Endothelial cell of umbilical vein (primary cell): ENCODE results near the gene CARD18. TPM values are rescaled to one million over a fixed set of nuclear protein-coding genes. Genes with fewer than 3 reads are reported as not detected.

Experiments
- BruUV-seq: library from RNA; stranded (reverse); fragments of 400-500 nt; replicated peaks from 2 replicates; lab custom pipeline; 2021; lab: Mats Ljungman, UMichigan
- CTCF ChIA-PET: fragments of 300-600, 350-600 bp; sonication (Branson Sonifier 250); formaldehyde crosslinking; loops from one replicate; lab custom pipeline; 2021; ENCODE audit warnings: antibody characterized with exemption, inconsistent platforms; lab: Charles Lee
- POLR2A ChIA-PET: fragments of 300-600, 350-600 bp; sonication (Branson Sonifier 250); formaldehyde crosslinking; loops from one replicate; lab custom pipeline; 2021; ENCODE audit warnings: antibody characterized with exemption, inconsistent platforms; lab: Charles Lee
- DNase-seq: peaks from one replicate; pipeline ENCODE4 v3.0.0-alpha.2; 2011; ENCODE audit warnings: low read depth, low spot score
- FAIRE-seq: peaks from 2 replicates; lab custom pipeline; 2011; peaks lifted over from hg19 to GRCh38; lab: Jason Lieb, UNC
- H2AFZ ChIP-seq: 2 replicates; pipeline ENCODE4 v1.6.0; 2012; ENCODE audit warnings: low read depth, low read length, control low read depth, inconsistent platforms
- H3K27ac ChIP-seq: 2 replicates; pipeline ENCODE4 v1.5.1; 2011; ENCODE audit warnings: low read depth, mild to moderate bottlenecking, control low read depth, low read length, moderate library complexity; ENCODE audit not compliant: insufficient read depth
- H3K27me3 ChIP-seq, 2 experiments: 2 replicates each; pipeline versions ENCODE4 v1.6.0 to v1.6.1; 2011; ENCODE audit warnings: low read length in 2 of 2, mixed read lengths in 1 of 2; ENCODE audit not compliant: control insufficient read depth in 2 of 2, insufficient read depth in 2 of 2
- H3K36me3 ChIP-seq, 2 experiments: 2 replicates in 1 of 2; 3 replicates in 1 of 2; pipeline ENCODE4 v1.5.1; 2011; ENCODE audit warnings: low read length in 2 of 2, mild to moderate bottlenecking in 1 of 2, moderate library complexity in 1 of 2; ENCODE audit not compliant: control insufficient read depth in 2 of 2, insufficient read depth in 2 of 2; ENCODE audit errors: extremely low read depth in 1 of 2
- H3K4me1 ChIP-seq: 3 replicates; pipeline ENCODE4 v1.5.1; 2011; ENCODE audit warnings: mild to moderate bottlenecking, low read length; ENCODE audit not compliant: control insufficient read depth, insufficient read depth; ENCODE audit errors: extremely low read depth
- H3K4me2 ChIP-seq: 2 replicates; pipeline ENCODE4 v1.6.1; 2011; ENCODE audit warnings: low read length, control low read depth, mixed read lengths; ENCODE audit not compliant: insufficient read depth
- H3K4me3 ChIP-seq, 3 experiments: fragments of 200-600 bp in 1 of 3; sonication (generic), shearing (Covaris generic) in 1 of 3; replicated peaks in 1 of 3; 2 replicates each; pipeline ENCODE4 v1.5.1; 2011 to 2016; ENCODE audit warnings: control low read depth in 3 of 3, low read length in 3 of 3, mild to moderate bottlenecking in 2 of 3, inconsistent platforms in 1 of 3, low read depth in 1 of 3, moderate library complexity in 1 of 3; ENCODE audit not compliant: insufficient read depth in 1 of 3
- H3K79me2 ChIP-seq: 2 replicates; pipeline ENCODE4 v1.6.0; 2012; ENCODE audit warnings: low read length, inconsistent platforms; ENCODE audit not compliant: control insufficient read depth, insufficient read depth
- H3K9ac ChIP-seq: replicated peaks from 2 replicates; pipeline ENCODE3; 2011; ENCODE audit warnings: low read length, control low read depth; ENCODE audit not compliant: insufficient read depth; ENCODE audit errors: extremely low read depth
- H3K9me1 ChIP-seq: replicated peaks from 3 replicates; pipeline ENCODE4 v1.6.0; 2011; ENCODE audit warnings: mild to moderate bottlenecking, low read length; ENCODE audit not compliant: control insufficient read depth, insufficient read depth; ENCODE audit errors: extremely low read depth
- H3K9me3 ChIP-seq: replicated peaks from 2 replicates; pipeline ENCODE4 v1.5.1; 2012; ENCODE audit warnings: low read length, inconsistent platforms; ENCODE audit not compliant: control insufficient read depth, insufficient read depth
- H4K20me1 ChIP-seq: replicated peaks from 2 replicates; pipeline ENCODE3; 2011; ENCODE audit warnings: mild to moderate bottlenecking, low read length; ENCODE audit not compliant: control insufficient read depth, insufficient read depth; ENCODE audit errors: extremely low read depth
- CTCF ChIP-seq, 2 donors: IDR thresholded peaks; 1 replicate in 1 of 2; 2 replicates in 1 of 2; pipeline ENCODE4 v1.5.1; 2011; ENCODE audit warnings: low read length in 2 of 2, mild to moderate bottlenecking in 2 of 2, moderate library complexity in 2 of 2, control low read depth in 1 of 2, inconsistent platforms in 1 of 2, low read depth in 1 of 2; ENCODE audit not compliant: insufficient read depth in 1 of 2; ENCODE audit errors: extremely low read depth in 1 of 2
- EZH2 ChIP-seq: IDR thresholded peaks from 2 replicates; pipeline ENCODE4 v1.6.1; 2012; ENCODE audit warnings: borderline replicate concordance, low read depth, mild to moderate bottlenecking, moderate library complexity, low read length, inconsistent platforms; ENCODE audit not compliant: severe bottlenecking
- FOS ChIP-seq: IDR thresholded peaks from 2 replicates; pipeline ENCODE4 v1.6.1; 2011; ENCODE audit warnings: mild to moderate bottlenecking, low read length, moderate library complexity, borderline replicate concordance; ENCODE audit not compliant: insufficient read depth
- GATA2 ChIP-seq: IDR thresholded peaks from 2 replicates; pipeline ENCODE4 v1.7.0; 2011; ENCODE audit warnings: low read depth, mild to moderate bottlenecking, moderate library complexity, mixed read lengths, low read length; ENCODE audit not compliant: insufficient read length, insufficient read depth
- JUN ChIP-seq: IDR thresholded peaks from 2 replicates; pipeline ENCODE4 v1.6.1; 2011; ENCODE audit warnings: borderline replicate concordance, low read depth; ENCODE audit not compliant: insufficient read length, insufficient read depth
- MYC ChIP-seq: IDR thresholded peaks from one replicate; pipeline ENCODE4 v1.6.1; 2011; ENCODE audit warnings: mild to moderate bottlenecking, low read depth, low read length
- POLR2A ChIP-seq: IDR thresholded peaks from 2 replicates; pipeline ENCODE4 v1.6.1; 2012; ENCODE audit warnings: low read depth, mild to moderate bottlenecking, control low read depth, low read length
- POLR2AphosphoS5 ChIP-seq: IDR thresholded peaks from 2 replicates; pipeline ENCODE4 v1.6.1; 2012; ENCODE audit warnings: low read depth, mild to moderate bottlenecking, control low read depth, low read length, moderate library complexity; ENCODE audit not compliant: insufficient read depth
- dilution Hi-C: fragments of 300-500 bp; cut with MboI; formaldehyde crosslinking; loops from one replicate; pipeline ENCODE4 v1.15.0; 2019; ENCODE audit warnings: low sequenced_read_pairs; ENCODE audit not compliant: extremely low pct_ligation_motif_present
- intact Hi-C: fragments of 100-400 bp; cut with micrococcal nuclease; formaldehyde crosslinking; loops from one replicate; pipeline ENCODE4 v1.10.0; 2022
- polyA plus RNA-seq, 4 experiments: library from polyadenylated mRNA; depleted of rRNA in 3 of 4; stranded (reverse) in 3 of 4; unstranded in 1 of 4; fragments of >200 nt; gene quantifications; 2 replicates each; pipeline versions ENCODE4 v1.2.1 to v1.2.3, GENCODE V29; 2011 to 2012; ENCODE audit warnings: missing spikeins in 1 of 4
- total RNA-seq: library from RNA; stranded (reverse); gene quantifications from 2 replicates; pipeline ENCODE4 v1.2.3, GENCODE V29; 2021
- TF ChIP-seq, protein P1 (sequence below): IDR thresholded peaks from 2 replicates; pipeline ENCODE4 v1.6.1; 2011; ENCODE audit not compliant: insufficient read depth, insufficient read length

CARD18 gene
- total and polyA plus RNA-seq, 2 donors (not counting 3 experiments of a cell fraction or from before 2014, with no cell fraction given) = not detected

DNA sequence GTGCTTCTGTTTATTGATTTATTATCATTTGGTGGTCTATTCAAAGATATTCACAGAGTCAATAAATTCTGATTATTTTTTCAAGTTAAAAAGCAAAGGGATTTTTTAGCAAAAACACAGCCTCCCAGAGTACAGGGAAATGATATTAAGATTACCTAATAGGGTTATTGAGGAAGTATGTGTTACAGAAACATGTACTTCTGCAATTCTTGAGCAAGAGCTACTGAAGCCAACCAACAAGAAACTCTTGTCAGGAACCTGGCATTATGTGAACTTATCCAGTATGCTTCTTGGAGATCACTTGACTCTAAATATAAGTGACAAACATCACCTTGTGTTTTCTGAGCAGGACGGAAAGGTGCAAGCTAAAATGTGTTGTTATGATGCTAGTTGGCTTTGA is 42.0 kb upstream of the CARD18 start:
- no peak overlapping the region for H3K9ac ChIP-seq
- no peak for TF ChIP-seq POLR2A
- TF ChIP-seq, protein P1, sequence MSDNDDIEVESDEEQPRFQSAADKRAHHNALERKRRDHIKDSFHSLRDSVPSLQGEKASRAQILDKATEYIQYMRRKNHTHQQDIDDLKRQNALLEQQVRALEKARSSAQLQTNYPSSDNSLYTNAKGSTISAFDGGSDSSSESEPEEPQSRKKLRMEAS = no peak
- no peak for TF ChIP-seq GATA2
- no peak for TF ChIP-seq MYC
- TF ChIP-seq JUN = no peak
- no peak for TF ChIP-seq EZH2
- TF ChIP-seq POLR2AphosphoS5 = no peak
- TF ChIP-seq FOS = no peak
- no peak for TF ChIP-seq CTCF (IDR thresholded peaks at IDR 0.05; ENCODE audit: extremely low read depth in 1 of 2, insufficient read depth in 1 of 2, low read depth in 1 of 2, low read length in 2 of 2)
- no peaks in the 10 kb centered on the region for H3K36me3 ChIP-seq
- dilution Hi-C loops (no loop called here), intact Hi-C loops (loop anchor here (2.0 kb wide), 1 partner anchor 25 kb away; no protein-coding TSS in a partner anchor)
- H3K79me2 ChIP-seq = no peaks in the 10 kb centered on the region
- FAIRE-seq = no peak
- H4K20me1 ChIP-seq = no peaks in the 10 kb centered on the region
- DNase-seq = no peak
- H3K4me1 ChIP-seq = peaks cover 6% of the 10 kb centered on the region
- H3K27ac ChIP-seq = no peak overlapping the region
- no peak overlapping the region for H3K4me2 ChIP-seq
- H3K9me3 ChIP-seq = no peaks in the 10 kb centered on the region
- no peak overlapping the region for H3K4me3 ChIP-seq
- POLR2A ChIA-PET = no interaction called here
- no TSS peak for BruUV-seq
- H3K27me3 ChIP-seq = no peaks in the 10 kb centered on the region
- CTCF ChIA-PET = interaction anchor here (0.9 to 1.5 kb wide), 4 partner anchors 8 to 1499 kb away, joined by 3 to 4 read pairs (median 4); no protein-coding TSS in a partner anchor
- no peak overlapping the region for H2AFZ ChIP-seq
- no peaks in the 10 kb centered on the region for H3K9me1 ChIP-seq
